H1 (cell line): ENCODE measurements around the gene SMIM32. TPM values are rescaled to one million over a fixed set of nuclear protein-coding genes. Genes with fewer than 3 reads are reported as not detected.

ENCODE experiments used
- BRCA1 ChIP-seq: IDR thresholded peaks from 2 replicates; pipeline ENCODE4 v1.6.1; 2012; ENCODE audit warnings: low read depth, low read length, improper control_type of control experiment
- CTCF ChIP-seq, 3 experiments: IDR thresholded peaks; 1 replicate in 2 of 3; 2 replicates in 1 of 3; pipeline versions ENCODE4 v1.5.1 to v1.6.1; 2011; ENCODE audit warnings: low read length in 3 of 3, mild to moderate bottlenecking in 3 of 3, inconsistent platforms in 2 of 3, low read depth in 1 of 3, moderate library complexity in 1 of 3; ENCODE audit not compliant: insufficient read depth in 1 of 3; ENCODE audit errors: control extremely low read depth in 1 of 3
- EGR1 ChIP-seq: IDR thresholded peaks from 2 replicates; pipeline ENCODE4 v1.6.1; 2011; ENCODE audit warnings: low read depth, low read length, borderline replicate concordance
- KDM5A ChIP-seq: fragments of 200-600 bp; IDR thresholded peaks from 2 replicates; pipeline ENCODE4 v1.7.1; 2012; ENCODE audit warnings: mild to moderate bottlenecking, low read length, inconsistent platforms, mixed read lengths
- RAD21 ChIP-seq, 2 experiments: IDR thresholded peaks in 1 of 2; conservative IDR thresholded peaks in 1 of 2; 2 replicates each; pipeline ENCODE4 v1.6.1; 2011; ENCODE audit warnings: low read depth in 2 of 2, low read length in 2 of 2, improper control_type of control experiment in 1 of 2, inconsistent platforms in 1 of 2, mild to moderate bottlenecking in 1 of 2, moderate library complexity in 1 of 2
- RFX5 ChIP-seq: IDR thresholded peaks from 2 replicates; pipeline ENCODE4 v1.6.1; 2011; ENCODE audit warnings: low read depth, low read length, improper control_type of control experiment, borderline replicate concordance
- SP4 ChIP-seq: IDR thresholded peaks from 2 replicates; pipeline ENCODE4 v1.6.1; 2012; ENCODE audit warnings: low read length, inconsistent platforms
- TEAD4 ChIP-seq: IDR thresholded peaks from 2 replicates; pipeline ENCODE4 v1.6.1; 2012; ENCODE audit warnings: low read depth, low read length, inconsistent platforms, mixed read lengths
- polyA plus RNA-seq, 7 experiments: library from polyadenylated mRNA; depleted of rRNA in 3 of 7; stranded (reverse) in 5 of 7; unstranded in 2 of 7; fragments of >200 nt in 5 of 7; fragments of 200-250 nt in 2 of 7; gene quantifications; 1 replicate in 5 of 7; 2 replicates in 1 of 7; 4 replicates in 1 of 7; pipeline versions ENCODE4 v1.2.1 to v1.2.3, GENCODE V29; 2011 to 2013; ENCODE audit warnings: missing spikeins in 2 of 7, mixed read lengths in 2 of 7
- total RNA-seq: library from RNA; stranded (reverse); fragmentation: NEBNext Ultra II Directional; extraction: Animal tissue kit (Norgen Biotek cat#: 25700); gene quantifications from 2 replicates; pipeline ENCODE4 v1.2.1, GENCODE V29; 2021

SMIM32 gene
- total and polyA plus RNA-seq, 2 of the 8 experiments (the other 6 are each of a cell fraction or from before 2014, with no cell fraction given), result 0.09 to 0.22 TPM

- no peak for TF ChIP-seq RFX5
- no peak for TF ChIP-seq SP4
- no peak for TF ChIP-seq TEAD4
- no peak for TF ChIP-seq CTCF (IDR thresholded peaks at IDR 0.05; ENCODE audit: control extremely low read depth in 1 of 3, insufficient read depth in 1 of 3, low read depth in 1 of 3, low read length in 3 of 3)
- TF ChIP-seq EGR1, result no peak
- no peak for TF ChIP-seq RAD21 (IDR thresholded peaks at IDR 0.05 in 1 of 2, conservative IDR thresholded peaks at IDR 0.05 in 1 of 2; ENCODE audit: low read depth in 2 of 2, low read length in 2 of 2)
- no peak for TF ChIP-seq KDM5A
- TF ChIP-seq BRCA1, result no peak
- TF ChIP-seq, all 59 proteins: peak for 0
These were observed 29.7 kb upstream of the SMIM32 start (continued) for GRCh38 chr5:136222580-136223235.
